Measurements from ENCODE around the gene BDKRB2.

The BDKRB2 gene
- total RNA-seq = 0 to 3.0 (median 0) reads per million in 17 experiments

DNA sequence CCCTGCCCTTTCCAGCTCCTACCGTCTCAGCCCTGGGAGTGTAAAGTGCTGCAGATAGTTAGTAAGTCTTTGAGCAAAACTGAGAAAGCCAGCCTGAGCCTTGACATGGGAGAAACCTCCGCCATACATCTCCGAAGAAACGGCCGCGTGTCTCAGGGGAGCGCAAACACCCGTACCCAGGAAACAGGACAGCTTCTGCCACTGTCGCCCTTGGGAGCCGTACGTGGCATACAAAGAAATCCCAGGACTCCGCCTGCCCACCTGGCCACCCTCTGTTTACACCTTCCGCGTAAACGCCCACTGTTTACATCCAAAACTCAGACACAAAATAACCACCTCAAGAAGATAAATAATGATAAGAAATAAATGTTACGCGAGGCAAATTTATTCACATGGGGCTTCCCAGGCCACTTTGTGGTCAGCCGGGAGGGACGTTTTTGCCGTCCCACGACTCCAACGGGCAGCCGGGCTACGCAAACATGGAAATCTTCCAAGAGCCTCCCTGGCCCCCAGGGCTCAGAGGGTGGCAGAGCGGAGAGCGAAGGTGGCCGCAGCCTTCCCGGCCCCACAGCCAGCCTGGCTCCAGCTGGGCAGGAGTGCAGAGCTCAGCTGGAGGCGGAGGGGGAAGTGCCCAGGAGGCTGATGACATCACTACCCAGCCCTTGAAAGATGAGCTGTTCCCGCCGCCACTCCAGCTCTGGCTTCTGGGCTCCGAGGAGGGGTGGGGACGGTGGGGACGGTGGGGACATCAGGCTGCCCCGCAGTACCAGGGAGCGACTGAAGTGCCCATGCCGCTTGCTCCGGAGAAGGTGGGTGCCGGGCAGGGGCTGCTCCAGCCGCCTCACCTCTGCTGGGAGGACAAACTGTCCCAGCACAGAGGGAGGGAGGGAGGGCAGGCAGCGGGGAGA is at the start of gene BDKRB2:
Gene BDKRB2 (plus strand): TSS at position 689 of the 908 bp plus-strand sequence. CDS start 32,269 bp downstream, outside the sequence.
- DNase-seq = peak; percentile 67 to 83 (median 77)

DNA sequence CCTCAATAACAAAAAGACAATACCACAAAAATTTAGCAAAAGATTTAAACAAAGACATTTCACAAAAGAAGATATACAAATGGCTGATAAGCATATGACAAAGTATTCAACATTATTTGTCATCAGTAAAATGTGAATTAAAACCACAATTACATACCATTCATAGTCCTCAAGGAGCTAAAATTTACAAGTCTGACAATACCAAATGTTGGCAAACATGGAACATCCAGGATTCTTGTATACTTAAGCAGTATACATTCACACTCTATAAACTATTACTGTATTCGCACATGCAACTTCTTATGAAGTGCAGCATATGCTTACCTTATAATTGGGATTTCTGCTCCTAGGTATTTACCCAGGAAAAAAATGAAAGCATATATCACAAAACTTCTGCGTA is 49.7 kb upstream of the BDKRB2 start:
- no peak for DNase-seq

DNA sequence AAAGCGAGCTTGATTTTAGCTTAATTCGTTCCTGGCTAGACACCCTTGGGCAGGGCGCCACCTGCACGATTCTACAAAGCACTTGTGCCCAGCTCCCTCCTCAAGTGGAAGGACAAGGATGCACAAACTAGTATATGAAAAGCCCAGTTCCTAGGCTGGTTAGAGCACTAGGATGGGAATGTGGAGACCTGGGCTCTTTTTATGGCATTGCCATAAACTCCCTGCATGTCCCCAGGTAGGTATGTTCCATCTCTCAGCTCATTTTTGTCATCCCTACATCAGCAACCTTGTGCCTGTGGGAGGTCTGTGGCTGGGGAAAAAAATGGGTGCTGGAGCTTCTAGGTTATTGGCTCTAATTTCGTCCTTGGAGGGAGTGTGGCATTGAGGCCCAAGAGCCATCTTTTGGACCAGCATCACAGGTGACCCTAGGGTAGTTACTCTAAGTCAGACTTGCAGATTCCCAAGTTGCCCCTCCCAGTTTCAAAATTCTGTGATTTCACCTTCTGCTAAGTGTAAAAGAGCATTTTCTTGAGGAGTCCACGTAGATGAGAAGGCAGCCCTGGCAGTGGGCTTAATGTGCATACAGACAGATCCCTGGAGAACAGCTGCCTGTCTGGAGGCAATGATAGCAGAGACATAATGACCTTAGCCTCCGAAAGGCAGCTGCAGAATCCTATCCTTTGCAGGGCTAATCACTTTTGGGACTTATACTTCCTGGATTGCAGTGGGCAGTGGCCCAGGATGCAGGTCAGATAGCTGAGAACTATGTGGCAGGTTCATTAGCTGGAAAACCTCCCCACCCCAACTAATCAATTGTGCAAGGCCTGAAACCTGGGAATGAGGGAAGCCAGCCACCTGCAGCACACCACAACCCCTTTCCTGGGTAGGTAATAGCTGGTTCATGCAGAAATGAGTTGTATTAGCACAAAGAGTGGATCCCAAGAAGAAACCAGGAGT is 47.6 kb upstream of the BDKRB2 start:
- no peak for DNase-seq

DNA sequence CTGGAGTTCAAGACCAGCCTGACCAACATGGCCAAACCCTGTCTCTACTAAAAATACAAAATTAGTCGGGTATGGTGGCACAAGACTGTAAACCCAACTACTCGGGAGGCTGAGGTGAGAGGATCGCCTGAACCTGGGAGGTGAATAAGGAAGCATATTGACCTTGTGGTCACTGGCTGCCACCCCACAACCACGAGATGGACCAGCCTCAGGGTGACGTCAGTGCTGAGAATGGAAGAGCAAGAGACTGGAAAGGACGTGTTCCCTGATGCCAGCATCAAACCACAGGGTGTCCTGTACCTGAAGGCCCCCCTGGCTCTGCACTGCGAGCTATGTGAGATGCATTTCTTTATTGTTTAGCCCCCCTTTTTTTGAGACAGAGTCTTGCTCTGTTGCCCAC is 45.9 kb upstream of the BDKRB2 start:
- no peak for DNase-seq

DNA sequence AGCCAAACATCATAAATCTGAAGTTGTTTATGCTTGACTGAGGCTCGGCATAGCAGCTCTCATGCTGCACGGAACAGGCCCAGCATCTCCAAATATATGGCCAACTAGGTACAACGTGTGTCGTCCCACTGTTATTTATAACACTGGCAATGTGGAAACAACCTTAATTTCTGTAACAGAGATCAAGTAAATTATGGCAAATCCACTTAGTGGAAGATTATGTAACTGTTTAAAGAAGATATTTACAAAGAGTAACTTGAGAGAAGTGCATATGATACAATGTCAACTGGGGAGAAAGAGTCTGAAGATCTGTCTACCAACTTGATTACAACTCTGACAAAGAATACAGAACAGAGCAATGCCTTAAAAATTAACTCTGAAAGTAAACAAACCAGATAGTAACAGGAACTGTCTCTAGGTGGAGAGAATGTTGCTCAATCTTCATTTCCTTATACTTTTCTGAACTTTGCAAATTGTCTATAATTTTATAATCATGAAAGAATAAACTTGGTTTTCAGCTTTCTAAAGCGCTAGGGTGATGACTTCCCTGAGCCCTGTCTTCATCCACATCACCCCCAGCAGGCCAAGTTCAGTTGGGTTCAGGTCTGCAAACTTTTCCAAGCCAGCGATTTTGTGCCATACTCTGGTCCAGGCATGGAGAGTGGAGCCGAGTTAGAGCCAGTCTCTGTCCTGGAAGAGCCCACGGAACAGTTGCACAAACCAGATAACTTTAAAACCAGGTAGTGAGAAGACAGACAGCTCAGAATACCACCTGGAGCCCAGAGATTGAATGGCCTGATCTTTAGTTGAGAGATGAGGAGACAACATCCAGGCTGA is 44.3 kb upstream of the BDKRB2 start:
- DNase-seq = no peak

DNA sequence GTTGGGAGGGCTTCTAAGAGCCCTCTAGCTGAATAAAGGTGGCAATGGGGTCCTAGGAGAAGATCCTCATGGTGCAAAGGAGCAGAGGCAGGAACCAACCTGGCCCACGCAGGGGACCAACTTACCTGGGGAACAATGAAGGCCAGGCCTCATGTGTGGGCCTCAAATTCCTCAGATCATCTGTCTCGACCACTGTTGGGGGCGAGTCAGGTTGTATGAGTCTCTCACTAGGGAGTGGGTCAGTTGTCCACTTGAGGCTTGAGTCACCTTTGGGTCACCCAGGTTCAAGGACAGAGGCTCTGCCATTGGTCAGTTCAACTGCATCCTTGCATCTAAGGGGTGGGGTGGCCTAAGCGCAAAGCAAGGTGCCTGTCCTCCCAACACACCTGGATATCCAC is 43.7 kb upstream of the BDKRB2 start:
- no peak for DNase-seq

DNA sequence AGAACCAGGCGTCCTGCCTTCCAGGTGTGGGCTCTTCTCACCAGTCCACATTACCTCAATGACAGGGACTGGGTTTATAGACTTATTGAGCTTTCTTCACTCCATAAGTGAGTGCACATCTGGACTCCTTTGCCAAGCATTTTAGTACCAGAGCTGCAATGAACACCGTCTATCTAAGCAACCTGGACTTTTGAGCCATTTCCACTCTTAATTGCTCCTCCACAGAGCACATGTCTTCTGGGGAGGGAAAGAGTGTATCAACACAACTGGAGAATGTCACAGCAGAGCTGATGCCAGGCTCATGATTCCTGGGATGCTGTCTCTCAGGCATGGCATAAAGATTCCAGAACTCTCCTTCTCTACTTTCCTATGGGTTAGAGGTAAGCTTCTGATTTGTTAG is 43.0 kb upstream of the BDKRB2 start:
- no peak for DNase-seq

DNA sequence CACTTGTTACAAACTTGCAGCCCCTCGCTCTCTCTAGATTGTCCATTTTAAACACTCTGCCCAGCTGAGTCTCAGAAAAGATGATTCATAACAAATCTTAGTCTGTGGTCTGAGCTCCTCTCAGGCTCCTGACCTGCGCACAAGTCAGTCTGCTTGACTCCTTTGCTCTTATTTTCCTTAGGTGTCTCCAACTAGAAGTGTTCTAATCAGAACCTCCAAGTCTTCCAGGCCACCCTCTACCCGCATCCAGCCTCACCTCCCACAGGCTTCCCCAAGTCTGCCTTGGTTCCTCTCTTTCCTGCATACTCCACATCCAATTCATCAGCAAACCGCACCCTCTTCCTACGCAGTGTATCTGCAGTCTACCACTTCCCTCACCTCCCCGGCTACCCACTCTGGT is 42.4 kb upstream of the BDKRB2 start:
- DNase-seq = no peak

DNA sequence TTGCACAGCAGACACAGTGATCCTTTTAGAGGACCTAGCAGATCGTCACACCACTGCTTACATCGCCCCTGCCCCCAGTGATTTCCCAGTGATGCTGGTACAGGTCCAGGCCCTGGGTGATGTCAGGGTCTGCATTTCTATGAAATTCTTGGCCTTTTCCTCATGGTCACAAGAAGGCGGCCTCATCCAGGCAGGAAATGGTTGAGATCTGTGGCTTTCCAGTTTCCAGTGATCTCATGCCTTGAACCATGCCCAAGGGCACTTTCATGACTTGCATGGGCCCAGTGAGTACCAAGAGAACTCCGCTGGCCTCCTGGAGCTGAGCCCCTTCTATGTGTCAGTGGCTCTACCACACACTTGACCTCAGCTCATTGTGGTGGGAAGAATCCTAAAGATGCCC is 41.9 kb upstream of the BDKRB2 start:
- no peak for DNase-seq

DNA sequence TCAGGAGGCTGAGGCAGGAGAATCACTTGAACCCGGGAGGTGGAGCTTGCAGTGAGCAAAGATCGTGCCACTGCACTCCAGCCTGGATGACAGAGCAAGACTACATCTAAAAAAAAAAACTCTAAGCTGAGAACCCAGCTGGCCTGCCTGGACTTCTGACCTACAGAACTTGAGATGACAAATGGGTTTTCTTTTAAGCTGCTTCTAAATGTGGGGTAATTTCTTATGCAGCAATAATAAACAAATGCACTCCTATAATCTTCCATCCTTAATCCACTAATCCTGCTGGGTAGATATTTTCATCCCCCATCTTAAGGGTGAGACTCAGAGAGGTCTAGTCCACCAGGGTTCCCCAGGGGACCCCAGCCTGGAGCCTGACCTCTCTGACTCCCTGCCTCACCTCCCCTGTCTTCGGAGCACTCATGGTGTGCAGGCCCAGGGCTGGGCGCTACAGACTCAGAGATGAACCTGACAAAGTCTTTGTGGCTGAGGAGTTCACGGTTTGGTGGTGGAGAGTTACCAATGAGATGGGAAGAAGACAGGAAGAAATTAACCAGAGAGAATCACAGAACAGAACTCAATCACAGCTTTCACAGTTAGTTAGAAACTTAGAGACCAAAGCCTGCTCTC is 39.7 kb upstream of the BDKRB2 start:
- DNase-seq = no peak

DNA sequence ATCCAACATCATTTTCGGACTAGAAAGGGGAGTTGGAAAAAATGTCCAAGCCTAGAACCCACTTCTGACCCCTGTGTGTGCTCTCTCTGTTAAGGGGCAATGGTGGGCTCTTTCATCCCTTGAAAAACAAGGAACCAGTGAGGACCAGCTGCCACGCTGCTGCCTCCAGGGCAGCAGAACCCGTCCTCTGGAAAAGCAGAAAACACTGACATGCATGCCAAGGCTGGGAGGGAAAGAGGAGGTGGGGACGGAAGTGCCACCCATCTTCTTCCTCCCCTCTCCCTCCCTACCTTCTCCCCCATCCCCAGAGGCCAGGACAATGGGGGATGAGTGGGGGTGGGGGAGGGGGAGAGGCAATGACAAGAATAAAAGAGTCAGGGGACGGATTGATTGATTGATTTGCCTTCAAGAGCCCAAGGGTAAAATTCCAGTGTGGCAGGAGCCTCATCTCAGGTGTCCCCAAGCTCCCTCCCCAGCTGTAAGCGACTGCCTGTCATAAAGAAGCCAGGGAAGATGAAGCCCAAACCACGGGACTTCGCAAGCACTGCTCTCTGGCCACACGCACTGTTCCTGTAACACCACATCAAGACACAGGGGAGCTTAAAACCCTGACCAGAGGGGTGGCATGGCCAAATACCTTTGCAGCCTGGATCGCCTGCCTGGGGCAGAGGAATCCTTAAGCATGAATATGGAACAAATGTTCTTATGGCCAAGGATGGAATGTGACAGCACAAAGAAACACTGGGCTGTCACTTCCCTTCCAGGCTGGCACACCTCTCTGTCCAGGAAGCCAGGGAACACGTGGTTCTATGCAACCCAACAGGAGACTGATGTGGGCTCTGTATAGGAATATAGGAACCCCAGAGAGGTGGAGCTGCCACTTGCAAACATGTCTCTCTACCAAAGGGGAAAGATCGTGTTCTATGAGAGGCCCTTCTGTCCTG is 38.9 kb upstream of the BDKRB2 start:
- no peak for DNase-seq

DNA sequence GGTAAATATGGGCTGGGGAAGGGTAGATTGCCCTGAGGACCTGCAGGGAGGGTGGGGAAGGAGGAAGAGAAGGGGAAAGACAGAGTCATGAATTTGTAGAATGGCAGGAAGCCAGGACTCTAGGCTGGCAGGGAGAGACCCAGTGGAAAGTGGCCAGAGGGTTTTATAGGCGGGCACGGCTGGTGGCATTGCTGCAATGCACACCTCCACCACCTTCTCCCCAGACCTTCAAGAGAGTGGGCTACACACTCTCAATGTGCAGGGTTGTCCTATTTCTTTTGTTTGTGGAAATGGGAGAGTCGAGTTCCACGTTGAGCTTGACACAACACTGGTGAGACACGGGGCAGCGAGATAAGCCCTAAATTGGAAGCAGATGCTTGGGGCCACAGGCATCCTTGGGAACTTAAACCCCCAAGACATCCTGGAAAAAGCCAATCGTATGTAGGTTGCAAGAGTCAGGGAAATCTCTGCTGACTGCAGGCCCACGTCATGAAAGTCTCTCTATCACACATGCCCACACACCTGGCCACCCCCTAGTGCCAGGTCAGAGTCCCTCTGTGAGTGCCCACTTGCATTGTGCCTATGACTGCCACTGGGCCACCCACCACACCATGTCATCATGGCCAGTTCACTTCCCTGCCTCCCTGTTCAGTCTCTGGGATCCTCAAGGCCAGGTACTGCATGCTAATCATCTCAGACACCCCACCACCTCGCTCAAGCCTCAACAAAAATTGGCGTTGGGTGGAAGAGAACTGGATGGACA is 38.0 kb upstream of the BDKRB2 start:
- no peak for DNase-seq

DNA sequence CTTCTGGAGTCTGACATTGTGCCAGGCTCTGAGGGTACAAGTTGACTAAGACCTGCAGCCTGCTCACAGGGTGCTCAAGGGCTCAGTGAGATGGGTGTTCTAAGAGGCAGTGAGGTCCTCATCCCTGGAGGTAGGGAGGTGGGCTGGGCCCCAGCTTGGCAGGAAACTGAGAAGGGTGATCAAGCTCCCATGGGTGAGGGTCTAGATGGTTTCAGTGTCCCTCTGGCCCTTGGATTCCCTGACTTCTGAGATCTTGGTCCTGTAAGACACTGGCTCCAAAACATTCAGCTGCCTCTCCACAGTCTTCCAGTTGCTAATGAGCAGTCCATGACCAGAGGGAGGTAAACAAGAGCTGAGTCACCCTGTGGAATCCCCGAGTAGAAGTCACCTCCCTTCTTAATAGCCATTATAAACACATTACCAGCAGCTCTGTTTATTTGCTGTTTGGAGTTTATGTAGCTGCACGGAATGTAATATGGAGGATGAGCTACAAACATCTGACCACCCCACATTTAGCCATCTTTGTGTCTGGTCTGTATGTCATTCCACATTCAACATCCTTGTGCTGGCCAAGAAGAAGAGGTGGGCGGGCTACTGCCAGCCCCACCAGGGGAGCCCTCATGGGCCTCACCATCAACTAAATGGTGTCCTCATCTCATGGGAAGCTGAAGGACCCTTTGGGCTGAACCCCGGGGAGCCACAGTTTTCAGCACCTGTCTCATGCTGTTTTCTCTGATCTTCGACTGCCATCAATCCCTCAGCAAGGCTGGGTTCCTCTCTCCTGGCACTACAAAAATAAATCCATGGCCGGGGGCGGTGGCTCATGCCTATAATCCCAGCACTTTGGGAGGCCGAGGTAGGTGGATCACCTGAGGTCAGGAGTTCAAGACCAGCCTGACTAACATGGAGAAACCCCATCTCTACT is 37.2 kb upstream of the BDKRB2 start:
- DNase-seq = no peak

DNA sequence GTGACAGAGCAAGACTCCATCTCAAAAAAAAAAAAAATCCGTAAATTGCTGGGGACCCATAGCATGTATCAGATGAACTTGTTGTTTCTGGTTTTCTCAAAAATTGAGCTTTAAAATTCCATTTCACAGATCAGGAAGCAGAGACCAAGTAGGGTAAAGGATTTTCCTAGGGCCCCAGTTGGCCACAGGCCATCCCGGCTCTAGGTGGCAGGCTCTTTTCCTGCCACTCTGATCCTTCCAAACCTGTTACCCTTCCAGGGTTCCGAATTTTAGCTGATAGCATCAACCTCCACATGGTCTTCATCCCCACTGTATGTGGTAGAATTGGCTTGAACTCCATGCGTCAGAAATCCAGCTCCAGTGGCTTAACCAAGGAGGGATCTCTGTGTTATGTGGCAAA is 36.1 kb upstream of the BDKRB2 start:
- DNase-seq = no peak

DNA sequence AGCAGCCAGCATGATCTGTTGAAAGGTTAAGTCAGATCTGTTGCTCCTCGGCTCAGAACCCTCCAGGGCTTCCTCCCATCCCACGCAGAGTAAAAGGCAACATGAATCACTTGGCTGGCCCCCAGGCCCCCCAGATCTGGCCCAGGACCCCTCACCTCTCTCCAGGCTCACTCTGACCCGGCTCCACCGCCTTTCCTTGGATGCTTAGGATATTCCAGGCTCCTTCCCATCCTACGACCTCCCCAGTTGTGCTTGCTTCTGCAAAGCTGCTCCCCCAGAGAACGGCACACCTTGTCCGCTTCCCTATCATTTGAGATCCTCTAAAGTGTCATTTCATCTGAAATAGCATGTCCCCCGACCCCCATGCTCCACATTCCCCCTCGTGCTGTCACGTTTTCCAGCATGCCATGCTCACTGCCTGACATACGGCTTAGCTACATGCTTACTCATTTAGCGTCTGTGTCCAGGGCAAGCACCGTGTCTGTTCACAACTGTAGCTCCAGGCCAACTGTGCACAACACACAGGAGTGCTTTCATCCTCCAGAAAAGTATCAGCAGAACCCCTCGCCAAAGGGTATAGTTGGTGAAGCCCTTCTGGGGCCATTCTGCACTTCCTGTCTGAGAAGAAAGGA is 33.6 kb upstream of the BDKRB2 start:
- no peak for DNase-seq

DNA sequence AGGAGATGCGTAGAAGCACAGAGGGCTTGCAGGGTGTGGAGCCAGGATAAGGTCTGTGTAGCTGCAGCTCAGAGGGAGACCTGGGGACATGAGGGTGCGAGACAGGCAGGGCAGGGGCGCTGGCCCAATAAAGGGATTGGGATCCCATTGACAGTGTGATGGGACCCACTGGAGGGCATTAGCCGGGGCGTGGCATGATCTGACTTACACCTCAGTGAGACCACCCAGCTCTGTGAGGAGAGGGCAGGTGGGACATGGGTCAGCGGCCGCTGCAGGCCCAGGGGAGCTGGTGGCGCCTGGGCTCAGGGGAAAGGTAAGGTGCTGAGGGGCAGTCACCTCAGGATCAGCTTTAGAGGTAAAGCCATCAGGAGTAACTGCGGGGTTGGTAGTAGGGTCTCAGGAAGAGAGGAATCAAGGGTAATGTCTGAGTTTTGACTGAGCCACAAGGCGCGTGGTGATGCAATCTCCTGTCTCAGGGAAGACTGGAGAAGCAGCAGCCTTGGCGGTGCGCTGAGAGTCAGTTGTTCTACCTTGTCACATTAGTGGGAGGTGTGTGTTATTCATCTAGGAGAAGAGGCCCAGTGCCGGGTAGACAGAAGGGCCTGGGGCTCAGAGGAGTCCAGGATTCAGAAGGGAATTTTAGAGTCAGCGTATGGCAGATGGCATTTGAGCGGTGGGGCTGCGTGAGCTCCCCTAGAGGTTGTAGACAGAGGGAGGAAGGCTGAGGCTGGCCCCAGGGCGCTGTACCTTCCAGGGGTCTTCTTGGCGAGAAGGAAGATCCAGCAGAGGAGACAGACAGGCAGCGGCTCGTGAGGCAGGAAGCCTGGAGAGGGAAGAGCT is 30.8 kb upstream of the BDKRB2 start:
- no peak for DNase-seq

DNA sequence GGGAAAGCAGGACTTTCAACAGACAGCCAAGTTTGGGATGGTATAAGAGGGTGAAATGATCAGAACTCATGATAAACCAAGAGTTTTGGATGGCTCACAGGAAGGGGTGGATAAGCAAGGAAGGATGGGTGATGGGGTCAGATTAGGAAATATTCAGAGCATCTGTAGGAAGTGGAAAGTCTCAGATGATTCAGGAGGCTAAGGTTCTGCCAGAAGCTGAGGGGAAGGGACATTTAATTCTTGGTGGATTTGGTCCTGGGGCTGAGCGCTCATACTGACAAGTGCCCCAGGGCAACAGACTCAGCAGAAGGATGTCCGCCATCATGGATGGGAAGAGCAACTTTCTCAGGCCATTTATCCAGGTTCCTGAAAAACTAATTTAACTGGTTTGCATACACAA is 28.4 kb upstream of the BDKRB2 start:
- no peak for DNase-seq
